Stimulated activated naive CD8-positive, alpha-beta T cell treated with anti-CD3 and anti-CD28 coated beads, Interleukin-15, Interleukin-2, amounts not matched to agents 100 ng/mL and 50 ng/mL, for 24 hours (primary cell): ENCODE measurements around the gene DES.

Experiments used
- H3K27ac Mint-ChIP-seq: one replicate; pipeline ENCODE4 v1.8.0; 2021; ENCODE audit warnings: mild to moderate bottlenecking, mixed read lengths
- H3K27me3 Mint-ChIP-seq: one replicate; pipeline ENCODE4 v1.8.0; 2021; ENCODE audit warnings: mixed read lengths
- H3K36me3 Mint-ChIP-seq: one replicate; pipeline ENCODE4 v1.8.0; 2021; ENCODE audit warnings: low read depth, mixed read lengths
- H3K4me1 Mint-ChIP-seq: one replicate; pipeline ENCODE4 v1.8.0; 2021; ENCODE audit warnings: low read depth, mixed read lengths
- H3K4me3 Mint-ChIP-seq: one replicate; pipeline ENCODE4 v1.8.0; 2021; ENCODE audit warnings: mild to moderate bottlenecking, mixed read lengths
- H3K9me3 Mint-ChIP-seq: one replicate; pipeline ENCODE4 v1.8.0; 2021; ENCODE audit warnings: mixed read lengths

Gene DES

DNA sequence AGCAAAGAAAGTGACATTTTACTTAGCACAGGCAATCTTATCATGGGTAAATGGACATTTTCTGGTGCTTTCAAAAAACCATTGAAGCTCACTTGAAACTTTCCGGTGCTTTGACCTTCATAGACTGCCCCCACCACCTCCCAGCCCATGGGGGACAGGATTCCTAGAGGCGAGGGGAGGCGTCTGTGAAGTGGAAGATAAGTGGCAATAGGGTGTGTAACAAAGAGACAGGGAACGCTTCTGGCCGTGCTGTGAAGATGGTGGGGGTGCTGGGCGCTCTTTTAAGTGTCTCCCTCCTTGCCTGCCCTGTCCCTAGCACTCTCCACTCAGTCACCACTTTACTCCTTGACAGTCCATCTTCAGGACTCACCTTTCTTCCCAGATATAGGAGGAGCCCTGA lies 57.1 kb downstream of the DES start:
- H3K36me3 Mint-ChIP-seq: no peaks in the 10 kb centered on the region
- no peaks in the 10 kb centered on the region for H3K9me3 Mint-ChIP-seq
- peaks cover 5% of the 10 kb centered on the region for H3K4me1 Mint-ChIP-seq
- H3K27ac Mint-ChIP-seq: no peak overlapping the region
- no peaks in the 10 kb centered on the region for H3K27me3 Mint-ChIP-seq
- no peak overlapping the region for H3K4me3 Mint-ChIP-seq

DNA sequence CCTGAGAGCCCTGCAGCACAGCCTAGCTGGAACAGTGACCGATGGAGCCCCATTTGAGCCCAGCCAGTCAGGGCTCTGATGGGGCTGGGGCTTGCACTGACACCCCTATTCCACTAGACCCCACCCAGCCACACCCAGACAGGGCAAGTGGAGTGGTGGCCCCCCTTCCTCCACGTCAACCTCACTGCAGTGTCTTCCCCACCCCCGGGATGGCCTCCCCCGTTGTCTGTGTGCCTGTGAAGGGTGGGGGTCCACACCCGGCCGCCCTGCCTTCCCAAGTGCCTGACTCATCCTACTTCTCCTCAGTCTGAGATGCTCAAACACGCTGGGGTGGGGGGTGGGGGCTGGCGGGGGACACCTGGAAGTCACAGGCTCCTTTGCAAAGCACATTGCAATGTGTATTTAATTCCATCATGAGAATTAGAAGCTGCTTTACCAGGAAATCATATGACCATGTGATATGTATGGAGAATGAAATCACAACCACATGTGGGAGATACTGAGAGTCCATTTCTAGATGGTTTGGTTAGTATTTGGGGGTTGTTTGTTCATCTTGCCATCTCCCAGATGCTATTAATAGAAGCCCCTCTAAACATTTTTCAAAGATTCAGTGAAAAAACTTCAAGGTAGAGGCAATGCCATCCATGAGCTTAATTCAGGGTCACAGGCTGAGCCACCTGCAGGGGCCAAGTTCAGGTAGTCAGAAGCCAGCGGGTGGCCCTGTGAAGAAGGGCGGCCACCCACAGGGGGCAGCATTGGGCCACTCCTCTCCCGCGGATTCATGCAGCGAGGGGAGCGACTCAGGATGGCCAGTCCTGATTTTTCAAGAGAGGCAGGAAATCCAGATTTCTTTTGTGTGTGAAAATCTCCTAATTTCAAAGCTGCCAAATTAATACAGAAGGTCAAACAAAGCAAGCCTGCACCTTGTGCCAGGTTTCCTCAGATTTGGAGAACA lies 57.8 kb downstream of the DES start:
- Mint-ChIP-seq H3K9me3 (no peaks in the 10 kb centered on the region), H3K36me3 (no peaks in the 10 kb centered on the region), H3K27ac (no peak overlapping the region)

More for the DNA sequence above, 57.8 kb downstream of the DES start:
- H3K4me1 Mint-ChIP-seq: peaks cover 5% of the 10 kb centered on the region
- H3K4me3 Mint-ChIP-seq: no peak overlapping the region
- H3K27me3 Mint-ChIP-seq: no peaks in the 10 kb centered on the region
